ENCODE results near the gene FBXL16. TPM values are rescaled to one million over a fixed set of nuclear protein-coding genes. Genes with fewer than 3 reads are reported as not detected.

FBXL16 gene
- total and polyA plus RNA-seq, 2 donors (not counting 3 experiments of a cell fraction or from before 2014, with no cell fraction given): 0.07 to 0.22 TPM

DNA sequence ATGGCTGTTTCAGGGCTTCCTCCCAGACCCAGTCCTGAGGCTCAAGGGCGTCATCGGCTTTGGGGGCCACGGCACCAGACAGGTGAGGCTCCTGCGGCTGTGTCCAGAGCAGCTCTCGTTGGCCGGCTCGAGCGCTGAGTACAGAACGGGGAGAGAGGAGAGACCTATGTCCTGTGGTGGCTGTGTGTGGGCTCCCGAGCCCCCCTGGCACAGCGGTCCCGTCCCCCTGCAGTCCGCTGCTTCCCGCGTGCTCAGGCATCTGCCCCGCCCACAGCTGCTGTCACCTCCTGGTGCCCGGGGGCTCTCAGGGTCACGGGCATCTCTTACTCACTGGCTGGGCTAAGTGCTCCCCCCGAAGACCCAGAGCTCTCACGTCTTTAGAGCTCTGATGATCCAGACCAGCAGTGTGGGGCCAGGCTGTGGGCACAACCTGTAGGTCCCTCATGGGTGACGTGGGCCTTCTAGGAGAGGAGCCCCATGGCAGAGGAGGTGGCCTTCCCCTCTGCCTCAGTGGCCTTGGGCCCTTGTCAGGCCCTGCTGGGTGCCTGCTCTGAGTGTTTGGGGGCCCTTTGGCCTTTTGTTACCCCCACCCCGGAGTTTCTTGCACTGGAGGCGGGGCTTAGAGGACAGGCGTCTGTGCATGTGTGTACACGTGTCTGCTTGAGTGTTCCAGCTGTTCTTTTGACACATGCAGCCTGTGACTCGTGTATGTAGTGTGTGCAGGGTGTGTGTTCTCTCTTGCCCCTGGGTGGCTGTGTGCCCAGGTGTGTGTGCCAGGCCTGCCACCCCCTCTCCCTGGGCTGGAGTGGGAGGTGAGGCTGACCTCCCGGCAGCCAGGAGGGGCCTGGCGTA, 52.9 kb downstream of the FBXL16 start:
- BruUV-seq (replicated peaks): no TSS peak
- Histone ChIP-seq H3K4me2 (ENCODE audit: insufficient read depth, low read length) (no peak overlapping the region), H4K20me1 (replicated peaks; ENCODE audit: control insufficient read depth, extremely low read depth, insufficient read depth, low read length) (no peaks in the 10 kb centered on the region), H3K36me3 (ENCODE audit: control insufficient read depth in 2 of 2, extremely low read depth in 1 of 2, insufficient read depth in 2 of 2, low read length in 2 of 2) (peaks cover 0 to 2% of the 10 kb centered on the region in 2 experiments), H3K9me3 (replicated peaks; ENCODE audit: control insufficient read depth, insufficient read depth, low read length) (no peaks in the 10 kb centered on the region), H3K9ac (replicated peaks; ENCODE audit: extremely low read depth, insufficient read depth, low read length) (no peak overlapping the region), H3K4me1 (ENCODE audit: control insufficient read depth, extremely low read depth, insufficient read depth, low read length) (peaks cover 8% of the 10 kb centered on the region), H3K27me3 (ENCODE audit: control insufficient read depth in 2 of 2, insufficient read depth in 2 of 2, low read length in 2 of 2) (no peaks in the 10 kb centered on the region), H3K9me1 (replicated peaks; ENCODE audit: control insufficient read depth, extremely low read depth, insufficient read depth, low read length) (no peaks in the 10 kb centered on the region), H3K27ac (ENCODE audit: insufficient read depth, low read depth, low read length) (no peak overlapping the region), H3K4me3 (replicated peaks in 1 of 3; ENCODE audit: insufficient read depth in 1 of 3, low read depth in 1 of 3, low read length in 3 of 3) (no peak overlapping the region), H2AFZ (ENCODE audit: low read depth, low read length) (no peak overlapping the region), H3K79me2 (ENCODE audit: control insufficient read depth, insufficient read depth, low read length) (no peaks in the 10 kb centered on the region)
- intact Hi-C loops (cut with micrococcal nuclease) (no loop called here), dilution Hi-C loops (cut with MboI; ENCODE audit: extremely low pct_ligation_motif_present, low sequenced_read_pairs) (no loop called here)
- ChIA-PET CTCF (interaction anchor here (0.6 to 3.0 kb wide), 3 partner anchors 8 to 251 kb away, joined by 3 to 16 read pairs (median 4); partner anchors contain the start of genes DECR2 and RHOT2), POLR2A (no interaction called here)
- TF ChIP-seq, protein P1, sequence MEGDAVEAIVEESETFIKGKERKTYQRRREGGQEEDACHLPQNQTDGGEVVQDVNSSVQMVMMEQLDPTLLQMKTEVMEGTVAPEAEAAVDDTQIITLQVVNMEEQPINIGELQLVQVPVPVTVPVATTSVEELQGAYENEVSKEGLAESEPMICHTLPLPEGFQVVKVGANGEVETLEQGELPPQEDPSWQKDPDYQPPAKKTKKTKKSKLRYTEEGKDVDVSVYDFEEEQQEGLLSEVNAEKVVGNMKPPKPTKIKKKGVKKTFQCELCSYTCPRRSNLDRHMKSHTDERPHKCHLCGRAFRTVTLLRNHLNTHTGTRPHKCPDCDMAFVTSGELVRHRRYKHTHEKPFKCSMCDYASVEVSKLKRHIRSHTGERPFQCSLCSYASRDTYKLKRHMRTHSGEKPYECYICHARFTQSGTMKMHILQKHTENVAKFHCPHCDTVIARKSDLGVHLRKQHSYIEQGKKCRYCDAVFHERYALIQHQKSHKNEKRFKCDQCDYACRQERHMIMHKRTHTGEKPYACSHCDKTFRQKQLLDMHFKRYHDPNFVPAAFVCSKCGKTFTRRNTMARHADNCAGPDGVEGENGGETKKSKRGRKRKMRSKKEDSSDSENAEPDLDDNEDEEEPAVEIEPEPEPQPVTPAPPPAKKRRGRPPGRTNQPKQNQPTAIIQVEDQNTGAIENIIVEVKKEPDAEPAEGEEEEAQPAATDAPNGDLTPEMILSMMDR (IDR thresholded peaks at IDR 0.05; ENCODE audit: extremely low read depth in 1 of 2, insufficient read depth in 1 of 2, low read depth in 1 of 2, low read length in 2 of 2): no peak
- TF ChIP-seq POLR2A (IDR thresholded peaks at IDR 0.05; ENCODE audit: low read depth, low read length): no peak
- TF ChIP-seq EZH2 (IDR thresholded peaks at IDR 0.05; ENCODE audit: borderline replicate concordance, low read depth, low read length, severe bottlenecking): no peak
- TF ChIP-seq, protein P2, sequence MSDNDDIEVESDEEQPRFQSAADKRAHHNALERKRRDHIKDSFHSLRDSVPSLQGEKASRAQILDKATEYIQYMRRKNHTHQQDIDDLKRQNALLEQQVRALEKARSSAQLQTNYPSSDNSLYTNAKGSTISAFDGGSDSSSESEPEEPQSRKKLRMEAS (IDR thresholded peaks at IDR 0.05; ENCODE audit: insufficient read depth, insufficient read length): no peak
- TF ChIP-seq MYC (IDR thresholded peaks at IDR 0.05; ENCODE audit: low read depth, low read length): no peak
- TF ChIP-seq FOS (IDR thresholded peaks at IDR 0.05; ENCODE audit: borderline replicate concordance, insufficient read depth, low read length): no peak
- no peak for TF ChIP-seq POLR2AphosphoS5 (IDR thresholded peaks at IDR 0.05; ENCODE audit: insufficient read depth, low read depth, low read length)
- no peak for TF ChIP-seq JUN (IDR thresholded peaks at IDR 0.05; ENCODE audit: borderline replicate concordance, insufficient read depth, insufficient read length, low read depth)
- no peak for TF ChIP-seq GATA2 (IDR thresholded peaks at IDR 0.05; ENCODE audit: insufficient read depth, insufficient read length, low read depth, low read length)
- no peak for FAIRE-seq
- DNase-seq (ENCODE audit: low read depth, low spot score): no peak
